ENCODE measurements around the gene ARSG. TPM values are rescaled to one million over a fixed set of nuclear protein-coding genes. Genes with fewer than 3 reads are reported as not detected.

ARSG gene
- total and polyA plus RNA-seq, 4 donors: 1.5 to 5.4 (median 2.3) TPM

- Histone ChIP-seq H3K36me3 (ENCODE audit: control insufficient read depth in 4 of 4, insufficient read depth in 3 of 4, low read depth in 1 of 4, low read length in 3 of 4) (no peaks in the 10 kb centered on the region), H3K4me3 (ENCODE audit: low read depth in 1 of 3, low read length in 3 of 3) (no peak overlapping the region), H3K4me1 (ENCODE audit: control insufficient read depth in 4 of 4, insufficient read depth in 4 of 4, low read length in 3 of 4) (no peaks in the 10 kb centered on the region), H3K27ac (ENCODE audit: low read depth in 1 of 2, low read length in 2 of 2) (no peak overlapping the region), H3K9me3 (ENCODE audit: control insufficient read depth in 4 of 4, low read length in 3 of 4) (peaks cover 0 to 2% (median 0%) of the 10 kb centered on the region in 4 donors), H3K9ac (ENCODE audit: low read depth in 1 of 2, low read length in 2 of 2) (no peak overlapping the region), H3K27me3 (ENCODE audit: control insufficient read depth in 4 of 4, insufficient read depth in 4 of 4, low read length in 3 of 4) (no peaks in the 10 kb centered on the region)
- no peak for DNase-seq (ENCODE audit: low spot score)
- no peak for TF ChIP-seq RAD21 (IDR thresholded peaks at IDR 0.05)
- no peak for TF ChIP-seq ATF3 (IDR thresholded peaks at IDR 0.05)
- no peak for TF ChIP-seq GABPA (IDR thresholded peaks at IDR 0.05 in 1 of 2, conservative IDR thresholded peaks at IDR 0.05 in 1 of 2)
- TF ChIP-seq TAF1 (conservative IDR thresholded peaks at IDR 0.05): no peak
- TF ChIP-seq HNF4G (IDR thresholded peaks at IDR 0.05): no peak
- no peak for TF ChIP-seq FOXA2 (IDR thresholded peaks at IDR 0.05)
- no peak for TF ChIP-seq YY1 (IDR thresholded peaks at IDR 0.05)
- no peak for TF ChIP-seq RXRA (IDR thresholded peaks at IDR 0.05)
- no peak for TF ChIP-seq FOXA1 (IDR thresholded peaks at IDR 0.05)
- no peak for TF ChIP-seq HNF4A (conservative IDR thresholded peaks at IDR 0.05)
- no peak for TF ChIP-seq NR2F2 (IDR thresholded peaks at IDR 0.05)
- TF ChIP-seq MAX (IDR thresholded peaks at IDR 0.05): no peak
- WGBS: 93% methylated on average over 5 of the region's 5 CpGs
These were observed 35.4 kb downstream of the ARSG start for GRCh38 chr17:68326681-68327080.

- H3K36me3 ChIP-seq (ENCODE audit: control insufficient read depth in 4 of 4, insufficient read depth in 3 of 4, low read depth in 1 of 4, low read length in 3 of 4): no peaks in the 10 kb centered on the region
- H3K9me3 ChIP-seq (ENCODE audit: control insufficient read depth in 4 of 4, low read length in 3 of 4): peaks cover 0 to 2% (median under 1%) of the 10 kb centered on the region in 4 donors
- H3K27me3 ChIP-seq (ENCODE audit: control insufficient read depth in 4 of 4, insufficient read depth in 4 of 4, low read length in 3 of 4): no peaks in the 10 kb centered on the region
- no peak for DNase-seq (ENCODE audit: low spot score)
- no peak overlapping the region for H3K27ac ChIP-seq (ENCODE audit: low read depth in 1 of 2, low read length in 2 of 2)
- no peaks in the 10 kb centered on the region for H3K4me1 ChIP-seq (ENCODE audit: control insufficient read depth in 4 of 4, insufficient read depth in 4 of 4, low read length in 3 of 4)
- no peak overlapping the region for H3K9ac ChIP-seq (ENCODE audit: low read depth in 1 of 2, low read length in 2 of 2)
- WGBS: 94% methylated on average over 8 of the region's 8 CpGs
- H3K4me3 ChIP-seq (ENCODE audit: low read depth in 1 of 3, low read length in 3 of 3): no peak overlapping the region
- TF ChIP-seq FOXA1 (IDR thresholded peaks at IDR 0.05) (no peak), RAD21 (IDR thresholded peaks at IDR 0.05) (peak in 1 of 2 donors; percentile 45), REST (IDR thresholded peaks at IDR 0.05) (no peak)
These were observed 36.7 kb downstream of the ARSG start for GRCh38 chr17:68327823-68328557.

- H3K9me3 ChIP-seq (ENCODE audit: control insufficient read depth in 4 of 4, low read length in 3 of 4): peaks cover 0 to 2% (median under 1%) of the 10 kb centered on the region in 4 donors
- 78% methylated on average over 4 of the region's 4 CpGs for WGBS
- no peak overlapping the region for H3K27ac ChIP-seq (ENCODE audit: low read depth in 1 of 2, low read length in 2 of 2)
- H3K36me3 ChIP-seq (ENCODE audit: control insufficient read depth in 4 of 4, insufficient read depth in 3 of 4, low read depth in 1 of 4, low read length in 3 of 4): no peaks in the 10 kb centered on the region
- no peak for TF ChIP-seq JUND (IDR thresholded peaks at IDR 0.05)
- H3K4me1 ChIP-seq (ENCODE audit: control insufficient read depth in 4 of 4, insufficient read depth in 4 of 4, low read length in 3 of 4): no peaks in the 10 kb centered on the region
- H3K27me3 ChIP-seq (ENCODE audit: control insufficient read depth in 4 of 4, insufficient read depth in 4 of 4, low read length in 3 of 4): no peaks in the 10 kb centered on the region
- H3K4me3 ChIP-seq (ENCODE audit: low read depth in 1 of 3, low read length in 3 of 3): no peak overlapping the region
- no peak overlapping the region for H3K9ac ChIP-seq (ENCODE audit: low read depth in 1 of 2, low read length in 2 of 2)
- DNase-seq (ENCODE audit: low spot score): no peak
These were observed 37.4 kb downstream of the ARSG start for GRCh38 chr17:68328676-68329075.
